Fibroblast of skin of scalp (primary cell): ENCODE measurements around the gene ACAP1. TPM values are rescaled to one million over a fixed set of nuclear protein-coding genes. Genes with fewer than 3 reads are reported as not detected.

Source experiments
- DNase-seq: peaks from one replicate; pipeline ENCODE4 v3.0.0-alpha.2; 2013
- polyA plus RNA-seq, 2 experiments: library from polyadenylated mRNA; unstranded; fragments of 120-200 nt; gene quantifications; one replicate each; pipeline ENCODE4 v1.2.1, GENCODE V29; 2013; ENCODE audit not compliant: insufficient read length in 2 of 2

ACAP1 gene, protein sequence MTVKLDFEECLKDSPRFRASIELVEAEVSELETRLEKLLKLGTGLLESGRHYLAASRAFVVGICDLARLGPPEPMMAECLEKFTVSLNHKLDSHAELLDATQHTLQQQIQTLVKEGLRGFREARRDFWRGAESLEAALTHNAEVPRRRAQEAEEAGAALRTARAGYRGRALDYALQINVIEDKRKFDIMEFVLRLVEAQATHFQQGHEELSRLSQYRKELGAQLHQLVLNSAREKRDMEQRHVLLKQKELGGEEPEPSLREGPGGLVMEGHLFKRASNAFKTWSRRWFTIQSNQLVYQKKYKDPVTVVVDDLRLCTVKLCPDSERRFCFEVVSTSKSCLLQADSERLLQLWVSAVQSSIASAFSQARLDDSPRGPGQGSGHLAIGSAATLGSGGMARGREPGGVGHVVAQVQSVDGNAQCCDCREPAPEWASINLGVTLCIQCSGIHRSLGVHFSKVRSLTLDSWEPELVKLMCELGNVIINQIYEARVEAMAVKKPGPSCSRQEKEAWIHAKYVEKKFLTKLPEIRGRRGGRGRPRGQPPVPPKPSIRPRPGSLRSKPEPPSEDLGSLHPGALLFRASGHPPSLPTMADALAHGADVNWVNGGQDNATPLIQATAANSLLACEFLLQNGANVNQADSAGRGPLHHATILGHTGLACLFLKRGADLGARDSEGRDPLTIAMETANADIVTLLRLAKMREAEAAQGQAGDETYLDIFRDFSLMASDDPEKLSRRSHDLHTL
- 4.4 TPM for polyA plus RNA-seq (2013, experiment 1 of 2; ENCODE audit: insufficient read length)
- 4.2 TPM for polyA plus RNA-seq (2013, experiment 2 of 2; ENCODE audit: insufficient read length)

DNA sequence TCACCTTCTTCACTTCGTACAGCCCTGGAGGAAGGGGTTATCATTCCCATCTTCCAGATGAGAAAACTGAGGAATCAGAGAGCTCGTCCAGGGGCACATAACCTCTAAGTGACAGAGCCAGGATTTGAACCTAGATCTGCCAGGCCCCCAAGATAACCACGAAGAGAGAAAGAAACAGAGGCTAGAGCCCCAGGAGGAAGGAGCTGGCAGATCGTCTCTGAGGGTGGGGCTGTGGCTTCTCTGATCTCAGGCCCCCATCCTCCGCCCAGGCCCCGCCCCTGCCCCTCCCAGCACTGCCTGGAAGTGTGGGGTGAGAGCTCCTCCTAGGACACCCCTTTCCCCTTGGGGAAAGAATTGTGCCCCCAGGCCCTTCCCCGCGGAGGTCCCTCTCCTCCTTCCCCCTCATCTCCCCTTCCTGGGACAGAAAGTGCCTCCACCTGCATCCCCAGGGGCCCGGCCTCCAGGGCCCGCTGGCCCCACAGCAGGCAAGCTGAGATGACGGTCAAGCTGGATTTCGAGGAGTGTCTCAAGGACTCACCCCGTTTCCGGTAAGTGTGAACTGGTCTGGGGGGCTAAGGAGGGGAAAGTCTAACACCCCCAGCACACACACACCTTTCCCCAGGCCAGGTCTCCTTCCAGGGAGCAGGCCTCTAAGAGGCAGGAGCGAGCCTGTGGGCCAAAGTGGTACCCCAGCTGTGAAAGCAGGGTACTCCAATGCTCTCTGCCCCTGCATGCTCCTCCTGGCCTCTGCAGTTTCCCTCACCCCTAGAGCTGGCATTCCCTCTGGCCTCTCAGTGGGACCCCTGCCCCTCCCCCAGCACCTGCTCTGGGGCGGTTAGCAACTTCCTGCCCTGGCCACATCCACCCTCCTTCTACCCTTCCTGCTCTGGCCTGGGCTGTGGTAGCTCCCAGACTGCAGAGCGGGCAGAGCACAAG is at the start of gene ACAP1:
TSS of gene ACAP1 (plus strand) at position 290 of the 936 bp plus-strand sequence. CDS start at position 496, 206 bp downstream.
- no peak for DNase-seq

DNA sequence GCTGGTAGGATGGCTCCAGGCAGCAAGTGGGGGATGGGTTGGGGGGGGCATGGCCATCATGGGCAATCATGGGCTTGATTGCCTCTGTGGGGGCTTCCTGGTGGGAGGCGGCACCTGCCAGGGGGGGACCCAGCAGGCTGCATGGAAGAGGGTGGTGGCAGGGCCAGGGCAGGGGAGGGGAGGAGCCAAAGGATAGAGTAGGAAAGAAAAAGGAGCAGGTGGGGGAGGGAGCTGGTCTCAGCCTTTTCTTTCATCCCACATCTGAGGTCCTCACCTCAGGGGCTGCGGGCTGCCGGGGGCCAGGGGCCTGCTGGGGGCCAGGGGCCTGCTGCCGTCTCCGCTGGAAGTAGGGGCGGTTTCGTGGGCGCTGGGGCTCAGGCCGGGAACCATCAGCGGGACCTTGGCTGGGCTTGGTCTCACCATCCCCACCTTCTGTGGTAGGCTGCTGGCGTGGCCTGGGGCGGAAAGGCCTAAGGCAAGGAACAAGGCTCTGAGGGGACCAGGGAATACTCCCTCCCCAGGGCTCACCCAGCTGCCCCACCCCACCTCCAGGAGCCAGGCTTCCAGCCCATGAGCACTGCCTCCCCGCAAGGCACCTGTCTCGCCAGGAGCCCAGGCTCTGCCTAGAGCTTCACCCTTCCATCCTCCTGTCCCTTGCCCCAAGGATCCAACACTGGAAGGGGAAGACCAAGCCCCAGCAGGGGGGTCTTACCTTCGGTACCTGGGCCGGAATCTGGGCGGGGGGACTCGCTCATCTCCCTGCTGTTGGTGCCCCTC is 46.9 kb upstream of the ACAP1 start:
- DNase-seq: no peak

DNA sequence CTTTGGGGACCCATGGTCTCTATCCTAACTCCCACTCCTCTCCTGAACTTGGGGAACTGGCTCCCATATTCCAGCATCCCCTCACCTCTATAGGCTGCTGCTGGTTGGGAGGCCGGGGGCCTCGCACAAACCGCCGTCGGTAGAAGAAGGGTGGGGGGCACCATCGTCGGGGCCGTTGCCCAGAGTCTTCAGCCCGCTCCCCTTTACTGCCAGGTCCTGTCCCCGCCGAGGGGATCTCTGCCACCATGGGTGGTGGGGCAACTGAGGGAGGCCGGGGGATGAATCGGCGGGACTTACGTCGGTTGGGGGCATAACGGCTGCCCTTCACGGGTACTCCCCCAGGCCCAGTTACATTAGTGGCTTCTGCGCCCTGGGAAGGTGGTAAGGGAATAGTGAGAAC is 46.2 kb upstream of the ACAP1 start:
- no peak for DNase-seq

DNA sequence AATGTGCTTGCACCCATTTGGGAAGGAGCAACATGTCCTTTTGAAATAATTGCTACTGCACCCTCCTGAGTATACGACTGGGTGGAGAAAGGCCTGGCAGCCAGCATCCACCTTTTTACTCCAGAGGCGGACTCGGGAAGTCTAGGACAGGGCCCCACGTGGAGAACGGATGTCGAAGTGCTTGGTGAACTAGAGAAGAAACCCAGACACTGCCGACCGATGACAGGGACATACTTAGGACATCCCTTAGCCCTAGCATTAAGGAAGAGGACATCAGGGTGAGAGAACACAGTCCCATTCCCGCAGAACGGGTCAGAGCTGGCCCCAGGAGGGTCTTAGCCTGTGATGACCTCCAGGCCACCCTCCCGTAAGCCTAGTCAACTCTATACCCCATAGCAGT is 45.6 kb upstream of the ACAP1 start:
- DNase-seq: no peak

DNA sequence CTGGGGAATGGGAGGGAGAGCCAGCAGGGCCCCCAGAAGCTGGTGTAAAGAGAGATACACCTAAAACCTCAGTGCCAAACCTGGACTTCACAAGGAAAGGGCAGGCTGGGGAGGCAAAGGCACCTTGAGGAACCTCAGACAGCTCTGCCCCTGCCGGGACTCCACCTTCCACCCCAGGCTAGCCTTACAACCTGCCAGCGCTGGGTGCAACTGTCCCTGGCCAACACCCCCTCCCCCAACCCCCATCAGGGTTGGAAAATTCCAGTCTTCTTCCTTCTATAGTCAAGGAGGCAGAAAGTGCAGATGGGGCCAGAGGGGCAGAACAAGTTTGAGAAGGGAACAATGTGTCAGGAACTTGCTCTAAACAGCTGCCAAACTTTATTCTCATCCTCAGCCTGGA is 44.1 kb upstream of the ACAP1 start:
- DNase-seq: no peak

DNA sequence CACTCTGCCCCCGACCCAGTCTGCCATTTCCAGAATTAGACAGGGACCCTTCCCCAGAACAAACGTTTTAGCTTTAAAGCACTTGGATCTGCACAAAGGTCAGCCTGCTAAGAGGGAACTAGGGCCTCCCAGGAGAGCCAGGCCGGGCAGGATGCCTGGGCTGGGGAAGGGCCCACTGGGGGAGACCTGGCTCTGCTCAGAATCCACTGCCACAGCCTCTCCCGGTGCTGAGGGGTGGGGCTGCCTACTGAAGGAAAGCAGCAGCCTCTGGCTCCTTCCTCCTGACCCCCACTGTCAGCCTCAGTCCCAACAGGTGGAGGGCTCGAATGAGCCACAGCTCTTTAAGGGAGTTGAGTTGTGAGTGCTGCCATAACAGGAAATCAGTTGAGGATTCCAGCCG is 43.6 kb upstream of the ACAP1 start:
- DNase-seq: no peak

DNA sequence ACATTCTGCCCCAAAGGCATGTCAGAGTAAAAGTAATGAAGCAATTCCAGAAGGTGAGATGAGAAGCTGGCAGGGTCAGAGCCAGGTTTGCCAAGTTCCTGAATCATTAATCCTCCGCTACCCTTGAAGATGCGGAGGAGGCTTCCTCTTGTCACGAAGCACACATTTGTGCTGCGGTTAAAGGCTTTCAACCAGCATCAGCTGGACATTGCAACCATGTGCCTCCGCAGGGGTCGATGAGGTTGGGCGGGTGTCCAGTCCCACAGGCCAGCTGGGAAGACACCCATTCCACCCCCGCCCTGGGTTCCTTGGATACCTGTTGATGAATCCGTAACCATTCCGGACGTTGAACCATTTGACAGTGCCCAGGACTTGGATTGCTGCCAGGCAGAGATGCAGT is 43.2 kb upstream of the ACAP1 start:
- no peak for DNase-seq

DNA sequence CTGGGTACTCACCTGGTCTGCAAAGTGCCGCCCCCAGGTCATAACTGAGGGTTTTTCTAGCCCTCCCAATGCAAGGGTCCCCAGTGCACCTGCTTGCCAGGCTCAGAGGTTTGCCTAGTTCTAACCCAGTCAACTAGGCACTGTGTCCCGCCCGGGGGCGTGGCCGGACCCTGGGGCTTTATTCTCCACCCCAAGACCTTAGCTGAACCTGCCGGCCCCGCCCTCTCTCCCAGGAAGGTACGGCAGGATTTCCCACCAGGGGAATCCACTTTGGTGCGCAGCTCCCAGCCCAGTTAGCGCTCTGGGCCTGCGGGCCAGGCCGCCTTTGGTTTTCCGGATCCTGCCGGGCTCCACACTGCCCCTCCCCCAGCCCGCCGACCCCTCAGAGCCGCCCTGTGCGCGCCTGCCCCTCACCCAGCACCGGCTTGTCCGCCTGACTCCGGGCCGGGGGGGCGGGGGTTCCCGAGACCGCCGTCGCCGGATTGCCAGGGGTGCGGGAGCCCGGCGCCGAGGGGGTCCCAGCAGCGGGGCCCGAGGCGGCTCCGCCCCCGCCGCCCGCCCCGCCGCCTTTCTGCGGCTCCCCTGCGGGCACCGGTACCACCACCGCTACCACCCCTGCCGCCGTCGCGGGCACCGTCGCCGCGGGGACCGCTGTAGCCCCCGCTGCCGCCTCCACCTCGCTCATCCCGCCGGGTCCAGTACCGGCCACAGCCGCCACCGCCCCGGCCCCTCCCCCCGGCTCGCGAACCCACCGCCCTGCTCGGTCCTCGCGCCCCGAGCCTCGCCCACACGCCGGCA is 42.3 kb upstream of the ACAP1 start:
- no peak for DNase-seq

DNA sequence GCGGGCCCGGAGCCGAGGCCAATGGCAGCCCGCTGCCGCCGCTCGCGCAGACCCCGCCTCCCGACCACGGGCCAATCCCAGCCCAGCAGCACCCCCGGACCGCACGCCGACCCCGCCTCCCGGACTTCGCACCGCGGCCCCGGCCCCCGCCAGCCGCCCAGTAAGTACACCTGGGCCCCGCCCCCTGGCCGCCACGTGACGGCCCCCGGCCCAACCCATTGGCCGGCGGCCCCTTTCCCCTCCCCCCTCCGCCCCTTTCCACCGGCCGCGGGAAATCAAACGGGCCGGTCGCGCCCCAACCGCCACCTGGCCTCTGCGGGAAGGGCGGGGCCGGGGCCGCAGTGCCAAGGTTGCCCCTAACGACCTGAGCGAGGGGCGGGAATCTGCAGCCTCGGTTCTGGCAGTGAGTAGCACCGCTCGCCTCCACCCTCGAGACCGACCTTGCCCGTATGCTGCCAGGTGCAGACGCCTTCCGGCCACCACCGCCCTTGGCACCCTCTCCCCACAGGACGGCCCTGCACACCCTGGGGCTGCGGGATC is 41.6 kb upstream of the ACAP1 start, which contains the start of gene YBX2:
TSS of gene YBX2 (minus strand) at position 26 of the 540 bp plus-strand sequence. CDS start 139 bp downstream, outside the sequence.
- DNase-seq: peak; percentile 24

DNA sequence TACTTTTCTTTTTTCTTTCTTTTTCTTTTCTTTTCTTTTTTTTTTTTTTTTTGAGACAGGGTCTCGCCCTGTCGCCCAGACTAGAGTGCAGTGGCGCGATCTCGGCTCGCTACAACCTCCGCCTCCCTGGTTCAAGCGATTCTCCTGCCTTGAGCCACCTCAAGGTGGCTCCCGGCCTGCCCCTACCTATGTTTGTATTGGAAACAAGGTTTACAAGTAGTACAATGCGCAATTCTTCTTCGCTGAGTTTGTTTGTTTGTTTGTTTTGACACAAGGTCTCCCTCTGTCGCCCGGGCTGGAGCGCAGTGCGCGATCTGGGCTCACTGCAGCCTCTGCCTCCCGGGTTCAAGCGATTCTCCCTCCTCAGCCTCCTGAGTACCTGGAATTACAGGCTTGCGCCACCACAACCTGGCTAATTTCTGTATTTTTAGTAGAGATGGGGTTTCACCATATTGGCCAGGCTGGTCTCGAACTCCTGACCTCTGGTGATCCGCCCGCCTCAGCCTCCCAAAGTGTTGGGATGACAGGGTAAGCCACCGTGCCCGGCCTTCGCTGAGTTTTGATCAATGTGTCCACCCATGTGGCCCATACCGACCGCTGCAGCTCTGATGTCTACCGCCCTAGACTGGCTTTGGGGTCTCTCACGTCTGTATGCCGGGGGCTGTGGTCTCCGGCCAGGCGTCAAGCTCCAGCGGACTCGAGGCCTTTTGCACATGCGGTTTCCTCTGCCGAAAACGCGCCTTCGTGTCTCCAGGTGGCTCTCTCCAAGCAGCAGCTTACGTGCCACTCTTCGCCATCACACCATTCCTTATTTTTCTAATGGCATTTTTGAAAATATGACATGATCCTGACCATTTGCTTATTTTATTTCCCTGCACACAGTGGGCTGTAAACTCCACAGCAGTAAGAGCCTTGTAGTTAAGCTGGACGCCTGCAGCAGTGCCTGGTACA is 40.8 kb upstream of the ACAP1 start:
- no peak for DNase-seq

DNA sequence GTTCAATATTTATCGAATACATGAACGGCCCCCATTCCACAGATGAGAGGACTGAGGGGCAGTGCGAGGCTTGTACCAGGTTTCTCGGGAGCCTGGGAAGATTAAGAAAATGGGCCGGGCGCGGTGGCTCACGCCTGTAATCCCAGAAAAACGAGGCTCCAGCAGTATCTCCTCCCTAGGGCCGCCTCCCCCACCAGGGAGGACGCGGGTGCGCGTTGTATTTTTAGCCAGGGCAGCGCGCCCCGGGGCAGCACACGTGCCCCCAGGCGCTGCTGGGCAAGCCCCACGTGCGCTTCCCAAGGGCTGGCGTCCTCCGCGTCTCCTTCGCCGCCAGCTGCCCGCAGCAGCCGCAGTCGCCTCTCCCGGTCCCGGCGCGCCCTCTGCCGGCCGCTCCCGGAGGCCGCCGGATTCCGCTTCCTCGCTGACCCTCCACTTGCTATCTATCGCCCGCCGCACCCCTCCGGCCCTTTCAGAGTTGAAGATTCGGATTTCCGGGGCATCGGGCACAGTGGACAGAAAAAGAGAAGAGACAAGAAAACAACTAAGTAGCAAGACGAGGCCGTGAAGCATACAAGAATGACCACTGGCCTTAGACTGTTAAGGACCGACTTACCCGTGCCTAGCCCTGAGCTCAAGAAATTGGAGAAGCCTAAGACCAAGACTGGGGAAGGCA is 40.0 kb upstream of the ACAP1 start:
- peak; percentile 76 for DNase-seq

DNA sequence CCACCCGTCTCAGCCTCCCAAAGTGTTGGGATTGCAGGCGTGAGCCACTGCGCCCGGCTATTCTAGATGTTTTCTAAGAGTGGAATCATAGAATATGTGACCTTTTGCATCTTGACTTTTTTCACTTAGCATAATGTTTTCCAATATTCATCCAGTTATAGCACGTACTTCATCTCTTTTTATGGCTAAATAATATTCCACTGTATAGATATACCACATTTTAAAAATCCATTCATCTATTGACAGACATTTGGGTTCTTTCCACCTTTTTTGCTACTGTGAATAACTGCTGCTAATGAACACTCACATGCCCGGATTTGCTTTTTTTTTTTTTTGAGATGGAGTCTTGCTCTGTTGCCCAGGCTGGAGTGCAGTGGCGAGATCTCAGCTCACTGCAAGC is 32.1 kb upstream of the ACAP1 start:
- no peak for DNase-seq

DNA sequence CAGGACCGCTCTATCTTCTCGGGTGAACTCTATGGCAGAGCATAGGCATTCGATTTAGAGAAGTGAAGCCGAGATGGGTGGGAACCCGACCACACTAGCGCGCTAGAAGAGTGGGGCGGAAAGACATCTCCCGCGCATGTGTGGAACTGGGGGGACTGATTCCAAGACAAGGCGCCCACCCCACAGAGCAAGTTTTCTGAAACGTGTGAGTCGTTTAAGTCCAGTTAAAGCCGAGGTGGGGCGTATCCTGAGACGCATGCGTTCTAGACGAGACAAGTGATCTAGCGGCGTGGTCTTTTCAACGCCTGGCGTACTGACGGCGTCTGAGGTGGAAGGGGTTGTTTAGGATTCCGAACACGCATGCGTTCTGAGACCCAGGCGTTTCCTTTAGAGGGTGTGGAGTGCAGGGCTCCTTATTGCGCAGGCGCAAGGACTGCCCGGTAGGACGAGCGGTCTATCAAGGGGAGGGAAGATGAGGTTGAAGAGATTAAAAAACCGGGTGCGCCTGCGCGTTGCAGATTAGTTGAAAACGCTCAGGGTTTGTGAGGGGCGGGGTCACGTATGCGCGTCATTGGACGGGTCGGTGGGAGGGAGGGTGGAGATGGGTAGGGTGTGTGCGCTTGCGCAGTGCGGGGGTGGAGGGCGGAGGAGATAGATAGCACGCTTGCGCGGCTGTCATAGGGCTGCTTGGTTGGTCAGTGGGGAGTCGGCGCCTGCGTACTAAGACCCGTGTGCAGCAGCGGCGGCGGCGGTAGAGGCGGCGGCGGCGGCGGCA is 29.2 kb upstream of the ACAP1 start, which contains the start of gene EIF5A:
TSS of gene EIF5A (plus strand) at position 718 of the 775 bp plus-strand sequence. CDS start 2,008 bp downstream, outside the sequence.
- peak; percentile 100 for DNase-seq

DNA sequence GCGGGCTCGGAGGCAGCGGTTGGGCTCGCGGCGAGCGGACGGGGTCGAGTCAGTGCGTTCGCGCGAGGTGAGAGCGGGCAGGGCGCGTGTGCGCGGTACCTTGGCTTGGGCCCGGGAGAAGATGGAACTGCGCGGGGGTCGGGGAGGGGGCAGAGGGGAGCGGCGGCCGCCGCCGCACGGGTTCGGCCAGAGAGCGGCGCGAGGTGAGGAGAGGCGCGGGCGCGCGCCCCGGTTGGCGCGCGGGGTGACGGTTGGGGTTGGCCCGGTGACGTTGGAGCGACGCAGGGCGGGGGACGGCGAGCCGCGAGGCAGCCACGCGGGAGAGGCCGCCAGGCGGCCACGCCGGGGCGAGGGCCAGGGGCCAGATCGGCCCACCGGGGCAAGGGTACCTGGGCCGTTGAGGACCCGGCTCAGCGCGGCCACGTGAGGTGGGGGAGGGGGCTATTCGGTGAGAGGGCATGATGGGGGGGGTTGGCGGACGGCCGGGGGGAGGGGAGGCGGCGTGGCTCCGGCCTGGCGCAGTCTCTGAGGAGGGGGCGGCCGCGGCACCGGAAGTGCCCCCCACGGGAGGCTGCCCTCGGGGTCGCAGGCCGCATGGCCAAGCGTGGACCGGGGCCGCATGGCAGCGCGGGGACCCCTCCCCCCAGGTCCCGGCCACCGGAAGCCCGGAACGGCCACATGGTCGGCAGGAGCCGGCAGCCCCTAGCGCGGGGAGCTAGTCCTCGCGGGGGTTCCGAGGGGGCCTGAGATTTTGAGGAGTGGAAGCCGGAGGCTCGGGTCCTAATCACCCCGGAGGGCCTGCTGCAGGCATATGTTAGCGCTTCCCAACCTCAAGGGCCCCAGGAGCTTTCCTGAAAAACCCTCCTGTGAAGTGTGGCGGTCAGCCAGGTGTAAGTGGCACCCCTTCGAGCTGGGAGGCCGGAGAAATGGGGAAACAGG is 28.4 kb upstream of the ACAP1 start:
- DNase-seq: peak; percentile 38

DNA sequence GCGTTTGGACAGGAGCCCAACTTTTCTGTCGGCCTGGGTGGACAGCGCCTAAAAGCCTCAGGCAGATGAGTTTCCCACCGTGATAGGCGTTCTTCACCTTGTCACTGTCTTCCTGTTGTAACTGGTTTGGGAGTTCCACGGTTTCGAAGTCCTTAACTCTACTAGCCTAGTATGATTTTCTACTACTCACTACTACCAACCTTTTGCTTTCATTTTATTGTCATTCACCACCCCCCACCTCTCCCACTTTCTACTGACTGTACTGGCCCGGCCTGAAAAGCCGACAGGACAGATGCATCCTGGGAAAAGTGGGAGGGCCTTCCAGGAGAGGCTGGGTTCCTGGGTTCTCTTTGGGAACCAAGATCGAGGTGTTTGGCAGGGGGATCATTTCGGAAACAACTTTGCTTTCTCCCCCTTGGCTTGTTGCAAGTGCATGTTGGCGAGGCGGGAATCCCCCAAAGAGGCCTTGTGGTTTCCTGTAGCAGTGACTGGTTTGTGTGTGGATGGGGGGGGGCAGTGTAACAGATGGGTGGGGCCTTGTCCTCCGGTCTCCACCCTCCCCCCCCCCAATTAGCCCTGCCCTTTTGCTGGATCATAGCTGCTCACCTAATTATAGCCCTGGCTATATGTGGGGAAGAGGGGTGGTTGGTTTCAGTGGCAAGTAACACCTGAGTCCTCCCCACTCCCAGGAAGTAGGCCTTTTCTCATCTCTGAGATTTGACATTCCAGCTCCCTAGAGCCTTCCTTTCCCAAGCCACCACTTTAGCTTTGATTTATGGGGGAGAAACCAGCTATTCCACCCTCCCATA is 27.5 kb upstream of the ACAP1 start:
- DNase-seq: peak; percentile 81

DNA sequence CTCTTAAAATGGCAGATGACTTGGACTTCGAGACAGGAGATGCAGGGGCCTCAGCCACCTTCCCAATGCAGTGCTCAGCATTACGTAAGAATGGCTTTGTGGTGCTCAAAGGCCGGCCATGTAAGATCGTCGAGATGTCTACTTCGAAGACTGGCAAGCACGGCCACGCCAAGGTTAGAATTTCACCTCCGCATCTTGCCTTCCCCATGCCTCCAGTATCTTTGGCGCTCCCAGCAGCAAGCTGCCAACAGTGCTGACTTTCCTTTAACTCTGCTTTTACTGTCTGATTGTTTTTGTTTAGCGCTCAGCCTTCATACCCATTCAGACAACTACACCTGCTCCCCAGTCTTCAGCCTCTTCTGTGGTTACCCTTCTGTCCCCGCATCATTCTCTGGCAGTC is 26.7 kb upstream of the ACAP1 start:
- DNase-seq: no peak
